Activated CD8-positive, alpha-beta memory T cell treated with anti-CD3 and anti-CD28 coated beads, Interleukin-2, amount 50 U/mL, for 1 hour (primary cell): ENCODE data around the gene JPH3.

Experiments used
- DNase-seq: peaks from one replicate; pipeline ENCODE4 v3.0.0-alpha.2; 2020; ENCODE audit errors: extremely low read depth

The JPH3 gene

DNA sequence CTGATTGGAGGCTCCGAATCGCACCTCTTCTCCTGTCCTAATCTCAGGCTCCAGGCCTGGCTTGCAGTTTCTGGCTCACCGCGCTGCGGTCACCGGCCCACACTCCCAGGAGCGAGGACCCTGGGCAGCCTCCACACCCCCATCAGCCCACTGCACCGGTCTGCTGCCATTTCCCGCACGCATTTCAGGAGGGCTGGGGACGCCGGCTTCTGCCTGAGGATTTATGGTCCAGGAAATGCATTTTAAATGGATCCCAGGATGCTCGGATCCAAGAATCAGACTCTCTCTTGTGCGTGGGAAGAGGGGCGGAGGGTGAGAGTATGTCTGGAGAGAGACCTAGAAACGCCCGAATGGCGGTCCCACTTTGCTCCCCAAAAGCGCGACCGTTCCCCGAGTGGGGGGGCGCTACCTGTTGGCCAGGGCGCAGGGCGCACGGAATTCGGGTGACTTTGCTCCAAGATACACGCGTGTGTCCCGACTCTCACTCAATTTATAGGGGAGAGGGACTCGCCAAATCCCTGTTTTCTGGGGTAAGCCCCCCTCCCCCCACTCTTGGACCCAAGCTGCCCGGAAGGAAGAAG, 817 bp upstream of the JPH3 start:
- DNase-seq = no peak

DNA sequence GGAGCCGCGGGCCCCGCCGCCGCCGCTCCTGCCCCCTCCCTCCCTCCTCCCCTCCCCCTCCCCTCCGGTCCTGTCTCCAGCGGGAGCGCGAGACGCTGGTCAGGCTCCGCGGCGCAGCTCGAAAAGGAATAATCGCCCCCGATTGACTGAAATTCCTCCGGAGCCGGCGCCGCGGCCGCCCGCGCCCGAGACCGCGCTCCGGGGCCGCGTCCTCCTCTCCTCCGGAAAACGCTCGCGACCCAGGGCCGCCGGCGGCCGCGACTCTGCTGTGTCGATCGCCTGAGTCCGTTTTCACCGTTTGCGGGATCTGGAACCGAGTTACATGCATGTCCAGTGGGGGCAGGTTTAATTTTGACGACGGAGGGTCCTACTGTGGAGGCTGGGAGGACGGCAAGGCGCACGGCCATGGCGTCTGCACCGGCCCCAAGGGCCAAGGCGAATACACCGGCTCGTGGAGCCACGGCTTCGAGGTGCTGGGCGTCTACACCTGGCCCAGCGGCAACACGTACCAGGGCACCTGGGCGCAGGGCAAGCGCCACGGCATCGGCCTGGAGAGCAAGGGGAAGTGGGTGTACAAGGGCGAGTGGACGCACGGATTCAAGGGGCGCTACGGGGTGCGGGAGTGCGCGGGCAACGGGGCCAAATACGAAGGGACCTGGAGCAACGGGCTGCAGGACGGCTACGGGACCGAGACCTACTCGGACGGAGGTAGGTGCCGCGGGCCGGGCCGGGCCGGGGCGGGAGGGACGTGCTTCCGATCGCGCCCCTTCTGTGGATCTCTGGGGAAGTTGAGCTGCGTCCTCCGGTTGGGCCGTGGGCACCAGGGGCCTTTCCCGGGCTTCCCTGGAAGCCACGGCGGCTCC, 744 bp downstream of the JPH3 start:
- no peak for DNase-seq

DNA sequence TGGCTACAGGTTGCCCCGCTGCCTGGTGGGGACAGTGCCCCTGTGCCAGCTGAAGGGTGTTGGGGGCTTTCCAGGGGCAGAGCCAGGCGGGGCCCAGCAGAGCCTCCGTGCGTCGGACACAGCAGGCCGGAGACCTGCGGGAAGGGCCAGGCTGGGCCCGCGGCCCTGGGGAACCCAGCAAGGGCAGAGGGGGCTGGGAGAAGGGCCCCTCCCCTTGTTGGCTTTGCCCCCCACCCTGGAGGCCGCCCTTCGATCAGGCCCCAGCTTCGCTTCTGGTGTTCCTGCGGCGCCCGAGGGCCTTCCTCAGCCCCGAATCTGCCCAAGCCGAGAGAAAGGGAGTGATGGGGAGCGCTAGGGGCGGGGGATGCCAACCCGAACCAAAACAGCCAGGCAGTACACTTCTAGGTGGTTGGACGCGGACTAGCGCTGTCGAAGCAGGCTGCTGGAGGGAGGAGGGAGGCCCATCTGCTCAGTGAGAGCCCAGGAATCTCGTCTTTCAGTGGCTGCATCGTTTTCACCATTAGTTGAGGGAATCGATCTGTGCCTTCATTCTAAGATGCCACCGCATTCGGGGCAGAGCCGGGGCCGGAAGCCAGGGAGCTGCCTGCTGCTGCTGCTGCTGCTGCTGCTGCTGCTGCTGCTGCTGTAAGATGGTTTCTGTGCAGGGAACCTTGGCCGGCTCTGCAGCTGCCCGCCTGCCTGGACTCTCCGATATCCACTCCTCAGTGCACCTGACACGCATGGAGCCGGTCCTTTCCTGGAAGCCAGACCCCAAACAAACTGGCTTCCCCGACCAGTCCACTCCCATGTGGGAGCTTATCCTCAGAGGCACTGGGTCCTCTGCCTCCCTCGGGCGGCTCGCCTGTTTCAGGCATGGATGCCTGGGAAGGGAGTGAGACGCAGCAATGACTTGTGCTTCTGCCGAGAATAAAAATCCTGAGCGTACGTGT, 1.7 kb downstream of the JPH3 start:
- DNase-seq = no peak

DNA sequence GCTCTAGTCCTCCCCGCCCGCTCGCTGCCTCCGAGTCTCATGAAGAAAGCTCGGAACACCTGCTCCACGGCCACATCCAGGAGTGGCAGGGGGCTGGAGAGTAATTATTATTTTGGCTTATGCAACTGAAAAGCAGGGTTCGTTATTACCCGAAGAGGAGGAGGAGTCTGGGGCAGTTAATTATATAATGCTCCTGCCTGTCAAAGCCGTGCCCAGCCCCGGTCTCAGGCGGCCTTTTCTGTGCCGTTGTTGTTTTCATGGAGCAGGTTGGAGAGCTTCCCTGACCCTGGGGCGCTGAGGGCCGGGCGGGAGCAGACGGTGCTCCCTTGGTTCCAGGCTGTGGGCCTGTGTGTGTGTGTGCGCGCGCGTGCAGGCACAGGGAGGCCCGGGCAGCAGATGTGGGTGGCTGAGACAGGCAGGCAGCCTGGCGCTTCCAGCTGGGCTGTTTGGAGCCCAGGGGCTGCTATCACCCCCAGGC, 2.4 kb downstream of the JPH3 start:
- DNase-seq = no peak

DNA sequence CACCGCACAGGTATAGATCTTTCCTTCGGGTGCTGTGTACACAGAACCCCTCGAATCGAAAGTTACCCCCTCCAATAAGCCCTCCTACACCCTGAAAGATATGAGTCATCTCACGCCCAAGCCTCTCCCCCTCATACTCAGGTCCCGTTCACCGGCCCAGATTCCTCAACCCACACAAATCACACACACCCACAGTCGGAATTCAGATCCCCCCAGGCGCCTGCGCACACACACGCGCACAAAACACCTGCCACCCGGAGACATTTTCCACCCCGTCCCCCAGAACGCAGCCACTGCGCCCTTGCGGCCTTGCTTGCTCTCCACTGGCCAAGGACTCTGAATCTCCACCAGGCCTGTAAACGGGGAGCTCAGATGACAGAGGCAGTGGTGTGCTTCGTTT, 4.9 kb downstream of the JPH3 start:
- no peak for DNase-seq

DNA sequence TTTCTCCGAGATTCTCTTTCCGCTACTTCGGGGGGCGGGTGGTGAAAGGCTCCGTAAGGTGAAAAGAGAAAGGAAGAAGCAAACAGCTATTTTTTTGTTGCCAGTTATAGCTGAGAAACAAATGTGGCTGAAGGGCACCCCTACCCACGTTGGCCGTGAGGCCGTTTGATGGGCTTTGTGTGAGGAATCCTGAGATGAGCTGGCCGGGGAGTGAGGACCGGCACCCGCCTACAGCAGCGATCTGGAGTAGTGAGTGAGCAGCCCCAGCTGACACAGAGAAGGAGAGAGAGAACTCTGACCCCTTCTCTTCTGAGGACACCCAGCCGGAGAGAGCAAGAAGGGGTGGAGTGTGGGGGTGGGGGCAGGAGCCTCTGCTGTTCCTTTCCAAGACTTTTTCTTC, 5.6 kb downstream of the JPH3 start:
- DNase-seq = no peak

DNA sequence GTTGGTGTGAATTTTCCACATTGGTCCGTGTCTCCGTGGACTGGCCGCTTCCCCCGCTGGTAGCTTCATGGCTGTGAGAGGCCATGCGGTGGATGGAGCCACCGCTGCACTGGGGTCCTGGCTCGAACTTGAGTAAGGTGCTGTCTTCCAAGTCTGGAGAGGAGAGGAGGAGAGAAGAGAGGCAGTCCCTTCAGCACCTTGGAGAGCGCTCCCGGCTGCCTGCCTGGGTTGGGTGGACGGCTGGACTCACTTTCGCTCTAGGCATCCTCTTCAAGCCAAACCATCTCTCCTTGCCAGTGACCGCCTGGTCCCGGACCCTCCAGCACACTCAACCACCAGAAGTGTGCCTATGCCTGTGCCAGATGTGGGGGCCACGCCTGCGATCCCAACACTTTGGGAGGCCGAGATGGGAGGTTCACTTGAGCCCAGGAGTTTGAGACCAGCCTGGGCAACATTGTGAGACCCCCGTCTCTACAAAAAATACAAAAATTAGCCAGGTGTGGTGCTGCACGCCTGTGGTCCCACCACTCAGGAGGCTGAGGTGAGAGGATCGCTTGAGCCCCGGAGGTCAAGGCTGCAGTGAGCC, 6.2 kb downstream of the JPH3 start:
- no peak for DNase-seq

DNA sequence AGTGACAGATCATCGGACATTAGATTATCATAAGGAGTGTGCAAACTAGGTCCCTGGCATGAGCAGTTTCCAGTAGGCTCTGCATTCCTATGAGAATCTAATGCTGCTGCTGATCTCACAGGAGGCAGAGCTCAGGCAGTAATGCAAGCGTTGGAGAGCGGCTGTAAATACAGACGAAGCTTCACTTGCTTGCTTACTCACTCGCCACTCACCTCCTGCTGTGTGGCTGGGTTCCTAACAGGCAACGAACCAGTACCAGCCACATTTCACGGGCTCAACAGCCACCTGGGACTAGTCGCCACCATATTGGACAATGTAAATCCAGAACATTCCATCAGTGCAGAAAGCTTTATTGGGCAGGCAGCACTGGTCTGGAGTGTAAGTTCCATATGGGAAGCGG, 7.7 kb downstream of the JPH3 start:
- no peak for DNase-seq

DNA sequence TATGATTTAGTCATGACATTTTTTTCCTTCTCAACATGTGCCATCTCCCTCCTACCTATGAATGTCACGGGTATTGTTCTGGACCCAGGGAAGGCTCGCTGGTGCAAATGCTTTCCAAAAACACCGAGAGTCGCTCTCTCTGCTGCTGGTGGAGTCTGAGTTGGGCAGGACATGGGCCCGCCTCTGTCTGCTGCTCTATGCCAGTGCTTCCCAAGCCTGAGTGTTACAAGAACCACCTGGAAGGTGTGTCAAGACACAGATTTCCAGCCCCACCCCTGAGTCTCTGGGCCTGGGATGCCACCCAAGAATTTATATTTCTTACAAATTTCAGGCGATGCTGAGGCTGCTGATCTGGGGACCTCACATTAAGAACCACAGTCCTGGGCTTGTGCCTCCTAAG, 9.1 kb downstream of the JPH3 start:
- DNase-seq = no peak

DNA sequence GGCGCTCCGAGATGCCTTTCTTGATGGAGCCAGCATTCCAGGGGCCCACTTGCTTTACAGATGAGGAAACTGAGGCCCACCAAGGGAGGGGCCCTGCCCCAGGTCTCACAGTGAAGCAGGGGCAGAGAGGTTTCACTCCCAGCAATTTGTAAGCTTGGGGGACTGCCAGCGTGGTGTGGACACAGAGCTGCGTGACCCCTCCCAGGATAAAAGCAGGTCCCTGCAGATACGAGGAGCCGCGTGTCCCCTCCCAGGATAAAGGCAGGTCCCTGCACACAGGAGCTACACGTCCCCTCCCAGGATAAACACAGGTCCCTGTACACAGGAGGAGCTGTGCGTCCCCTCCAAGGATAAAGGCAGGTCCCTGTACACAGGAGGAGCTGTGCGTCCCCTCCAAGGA, 11.7 kb downstream of the JPH3 start:
- DNase-seq = no peak

DNA sequence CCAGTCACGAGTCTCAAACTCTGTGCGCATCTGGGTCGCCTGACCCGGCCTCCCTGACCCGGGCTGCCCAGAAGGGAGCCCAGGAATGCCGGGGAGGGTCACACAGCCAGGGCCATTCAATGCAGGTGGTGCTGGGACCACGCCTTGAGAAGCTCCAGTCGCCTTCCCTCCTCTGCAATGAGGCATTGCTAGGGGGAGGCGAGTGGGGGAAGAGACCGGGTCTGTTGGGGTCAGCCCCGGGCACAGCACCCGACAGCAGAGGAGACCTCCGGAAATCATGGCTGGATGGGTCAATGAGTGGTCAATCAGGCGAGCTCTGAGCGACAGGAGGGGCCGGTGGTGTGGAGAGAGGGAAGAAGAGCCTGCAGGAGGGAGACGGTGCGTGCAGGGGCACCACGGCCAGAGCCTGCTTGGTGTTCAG, 13.3 kb downstream of the JPH3 start:
- DNase-seq = no peak

DNA sequence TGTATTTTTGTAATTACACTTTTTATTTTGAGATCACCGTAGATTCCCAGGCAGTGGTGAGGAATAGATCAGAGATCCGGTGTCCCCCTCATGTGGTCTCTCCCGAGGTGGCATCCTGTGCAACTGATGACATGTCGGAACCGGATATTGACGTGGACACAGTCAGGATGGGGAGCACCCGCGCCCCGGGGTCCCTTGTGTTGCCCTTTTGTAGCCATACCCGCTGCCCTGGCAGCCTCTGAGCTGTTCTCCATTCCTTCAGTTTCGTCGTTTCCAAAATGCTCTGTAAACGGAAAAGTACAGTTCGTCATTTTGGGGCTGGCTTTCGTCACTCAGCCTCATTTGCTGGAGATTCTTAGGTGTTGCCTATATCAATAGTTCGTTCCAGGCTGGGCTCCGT, 14.2 kb downstream of the JPH3 start:
- no peak for DNase-seq

DNA sequence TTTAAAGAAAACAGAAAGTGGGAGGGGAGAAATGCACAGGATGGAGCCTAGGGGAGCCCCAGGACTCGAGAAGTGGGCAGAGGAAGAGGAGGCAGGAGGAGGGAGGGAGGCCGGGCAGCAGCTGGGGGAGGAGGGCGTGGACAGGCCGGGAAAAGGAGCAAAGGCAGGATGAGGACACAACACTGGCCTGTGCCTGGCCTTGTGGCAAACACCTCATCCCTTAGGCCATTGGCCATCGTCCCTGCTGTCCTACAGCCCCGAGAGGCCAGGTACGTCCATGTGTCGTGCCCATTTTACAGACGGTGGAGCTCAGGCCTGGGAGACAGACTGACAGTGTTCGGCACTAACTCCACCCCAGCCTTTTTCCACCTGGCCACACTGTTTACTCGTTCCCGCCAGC, 15.9 kb downstream of the JPH3 start:
- DNase-seq = no peak

DNA sequence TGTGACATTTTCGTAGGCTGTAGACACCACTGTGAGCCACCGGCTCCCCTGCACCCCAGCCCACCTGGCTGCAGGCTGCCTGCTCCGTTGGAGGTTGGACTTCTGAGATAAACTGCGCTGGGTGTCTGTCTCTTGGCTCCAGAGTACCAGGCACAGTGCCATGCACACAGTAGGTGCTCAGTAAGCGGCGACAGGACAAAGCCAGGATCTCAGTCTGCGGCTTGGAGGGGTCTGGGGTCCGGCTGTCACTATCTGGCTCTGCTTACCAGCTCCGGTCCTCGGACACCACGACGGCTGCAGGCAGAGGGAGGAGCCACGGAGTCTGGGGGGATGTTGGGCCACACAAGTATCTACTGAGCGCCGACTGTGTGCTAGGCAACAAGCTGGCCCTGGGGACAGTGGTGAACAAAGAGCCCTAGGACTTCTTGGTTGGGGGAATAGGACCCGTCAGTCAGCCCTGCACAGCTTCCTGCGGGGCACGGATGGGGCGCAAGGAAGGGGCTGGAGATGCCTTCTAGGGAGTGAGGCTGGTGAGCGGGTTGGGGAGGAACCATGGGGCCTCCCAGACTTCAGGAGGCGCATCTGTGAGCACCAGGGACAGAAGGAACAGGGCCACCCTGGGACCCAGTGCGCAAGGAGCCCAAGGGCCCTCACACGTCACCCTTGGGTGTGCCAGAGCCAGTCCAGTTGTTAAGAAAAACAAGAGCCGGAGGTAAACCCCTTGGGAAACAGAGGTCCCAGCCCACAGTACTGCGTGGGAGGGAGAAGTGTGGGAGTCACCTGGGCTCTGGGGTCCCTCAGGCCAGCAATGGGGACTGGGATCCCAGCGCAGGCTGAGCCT, 17.3 kb downstream of the JPH3 start:
- no peak for DNase-seq

DNA sequence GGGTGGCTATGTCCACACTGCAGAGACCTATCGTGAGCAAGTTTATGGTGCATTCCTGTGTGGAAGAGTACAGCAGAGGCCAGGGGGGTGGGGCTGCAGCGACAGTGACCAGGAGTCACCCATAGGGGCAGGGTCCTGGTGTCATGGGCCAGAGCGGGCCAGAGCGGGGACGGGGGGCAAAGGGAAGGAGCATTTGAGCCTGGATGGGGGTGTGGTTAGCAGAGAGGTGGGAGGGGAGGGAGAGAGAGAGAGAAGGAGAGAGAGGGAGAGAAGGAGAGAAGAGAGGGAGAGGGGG, 17.8 kb downstream of the JPH3 start:
- no peak for DNase-seq

DNA sequence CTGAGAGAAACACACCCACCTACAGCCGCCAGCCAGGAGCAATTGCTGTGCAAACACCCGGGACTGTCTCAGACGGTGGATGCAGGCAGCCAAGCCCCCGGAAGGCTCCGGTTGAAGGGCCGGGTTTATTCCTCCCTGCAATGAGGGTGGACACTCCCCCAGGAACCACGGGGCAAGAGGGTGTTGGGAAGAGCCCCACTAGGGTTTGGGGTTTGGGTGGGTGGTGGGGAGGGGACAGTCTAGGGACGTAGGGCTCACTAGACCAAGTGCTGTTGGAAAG, 19.2 kb downstream of the JPH3 start:
- DNase-seq = no peak

DNA sequence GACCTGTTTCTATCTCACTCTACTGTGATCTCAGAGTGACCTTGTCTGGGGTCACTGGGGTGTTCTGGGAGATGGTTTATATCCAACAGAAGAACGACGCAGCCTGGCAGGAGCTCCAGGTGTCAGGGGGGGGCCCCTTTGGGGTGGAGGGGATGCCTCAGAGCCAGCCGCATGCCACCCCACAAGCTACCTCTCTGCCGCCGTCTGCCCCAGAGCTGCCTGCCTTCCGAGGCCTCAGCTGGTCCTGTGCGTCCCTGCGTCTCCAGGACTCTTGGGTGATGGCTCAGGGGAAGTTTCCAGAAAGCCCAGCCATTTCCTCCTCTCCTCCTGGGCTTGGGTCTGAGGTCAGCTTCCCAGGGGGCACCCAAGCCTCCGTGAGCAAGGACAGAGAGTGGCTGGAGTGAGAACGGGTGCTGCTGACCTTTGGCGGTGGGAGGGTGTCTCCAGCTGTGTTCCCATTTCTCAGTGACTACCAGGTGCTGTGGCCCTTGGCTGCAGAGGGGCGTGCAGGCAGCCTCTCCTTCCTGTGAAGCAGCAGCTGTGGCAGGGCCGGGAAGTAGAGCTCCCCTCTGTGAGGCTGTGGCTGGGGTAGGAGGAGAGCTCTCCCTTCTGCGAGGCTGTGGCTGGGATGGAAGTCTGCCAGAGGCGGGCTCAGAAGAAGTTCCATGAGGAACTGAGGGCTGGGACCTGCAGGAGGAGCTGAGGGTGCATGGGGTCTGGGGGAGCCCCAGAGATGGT, 19.8 kb downstream of the JPH3 start:
- no peak for DNase-seq

DNA sequence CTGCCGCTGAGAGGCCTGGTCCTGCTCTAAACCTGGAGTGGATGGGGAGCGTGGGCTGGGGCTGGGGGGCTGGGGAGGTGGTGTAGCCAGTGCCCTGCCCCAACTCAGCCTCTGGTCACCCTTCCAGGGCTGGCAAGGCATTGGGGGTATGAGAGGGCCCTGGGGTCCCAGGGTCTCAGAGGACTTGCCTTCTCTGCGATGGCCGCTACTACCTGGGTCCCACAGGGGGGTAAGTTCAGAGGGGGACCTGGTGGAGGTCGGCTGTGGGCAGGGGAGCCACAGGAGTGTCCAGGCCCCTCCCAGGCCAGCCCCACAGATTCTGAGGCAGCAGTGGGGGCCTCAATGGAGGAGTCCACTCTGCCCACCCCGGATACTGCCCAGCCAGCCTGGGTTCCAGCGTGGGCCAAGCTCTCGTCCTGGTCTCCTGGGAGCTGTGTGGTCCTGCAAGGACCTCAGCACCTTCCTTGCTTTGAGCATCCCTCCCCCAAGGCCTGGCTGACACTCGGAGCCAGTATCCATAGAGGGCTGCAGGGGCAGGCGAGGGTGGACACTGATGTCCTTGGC, 20.5 kb downstream of the JPH3 start:
- no peak for DNase-seq

DNA sequence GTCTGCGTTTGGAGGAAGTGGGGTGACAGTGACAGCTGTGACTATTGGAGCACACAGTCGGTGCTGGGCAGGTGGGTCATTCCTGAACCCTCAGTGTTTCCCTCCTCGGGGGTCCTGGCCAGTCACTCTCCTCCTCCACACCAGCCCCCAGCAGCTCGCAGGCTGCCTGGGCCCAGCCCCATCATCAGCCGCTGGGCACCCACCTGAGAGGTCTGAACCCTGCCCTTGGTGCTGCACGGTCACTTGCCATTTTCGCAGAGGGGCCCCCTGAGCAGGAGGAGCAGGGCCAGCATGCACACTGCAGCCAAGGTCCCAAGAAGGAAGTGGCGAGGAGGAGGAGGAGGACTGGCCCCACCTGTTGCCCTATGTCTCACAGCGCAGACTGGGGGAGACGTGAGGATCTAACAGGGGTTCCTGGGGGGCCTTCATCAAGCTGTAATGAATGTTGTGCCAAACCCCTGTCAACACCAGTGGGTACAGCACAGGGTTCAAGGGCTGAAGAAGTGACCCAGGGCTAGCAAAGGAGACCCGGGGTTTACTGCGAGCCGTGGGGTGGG, 23.0 kb downstream of the JPH3 start:
- no peak for DNase-seq

DNA sequence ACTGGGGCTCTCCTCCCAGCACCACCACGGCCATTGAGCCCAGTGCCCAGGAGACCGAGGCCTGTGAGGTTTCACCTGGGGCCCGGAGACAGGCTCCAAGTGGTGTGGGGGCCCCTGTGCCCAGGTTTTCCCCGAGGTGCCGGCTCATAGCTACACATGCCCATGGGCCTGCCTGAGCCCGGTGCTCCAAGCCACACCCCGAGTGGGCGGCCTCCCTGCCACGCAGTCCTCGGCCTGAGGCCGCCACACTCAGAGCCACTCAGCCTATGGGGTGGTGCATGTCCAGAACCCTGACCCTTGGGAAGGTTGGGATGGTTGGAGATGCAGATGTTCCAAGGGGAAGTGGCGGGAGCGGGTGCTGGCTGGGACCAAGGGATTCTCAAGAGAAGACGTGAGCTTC, 24.1 kb downstream of the JPH3 start:
- DNase-seq = no peak
